HG02678 (cell line): ENCODE results near the gene IRF1.
A peak's percentile ranks its signal among the peaks of the same experiment; 100 is the strongest.
"Not testable (repeated sequence)": the region's sequence is repeated elsewhere in the genome, so short reads cannot be mapped to it uniquely, and the experiment has no call there.

Experiments
- ATAC-seq: cut with Tn5 transposase; IDR thresholded peaks from one replicate; pipeline ENCODE4 v1.9.1; 2021; ENCODE audit warnings: mild to moderate bottlenecking, moderate library complexity; ENCODE audit not compliant: unreplicated experiment

IRF1 gene, protein sequence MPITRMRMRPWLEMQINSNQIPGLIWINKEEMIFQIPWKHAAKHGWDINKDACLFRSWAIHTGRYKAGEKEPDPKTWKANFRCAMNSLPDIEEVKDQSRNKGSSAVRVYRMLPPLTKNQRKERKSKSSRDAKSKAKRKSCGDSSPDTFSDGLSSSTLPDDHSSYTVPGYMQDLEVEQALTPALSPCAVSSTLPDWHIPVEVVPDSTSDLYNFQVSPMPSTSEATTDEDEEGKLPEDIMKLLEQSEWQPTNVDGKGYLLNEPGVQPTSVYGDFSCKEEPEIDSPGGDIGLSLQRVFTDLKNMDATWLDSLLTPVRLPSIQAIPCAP

DNA sequence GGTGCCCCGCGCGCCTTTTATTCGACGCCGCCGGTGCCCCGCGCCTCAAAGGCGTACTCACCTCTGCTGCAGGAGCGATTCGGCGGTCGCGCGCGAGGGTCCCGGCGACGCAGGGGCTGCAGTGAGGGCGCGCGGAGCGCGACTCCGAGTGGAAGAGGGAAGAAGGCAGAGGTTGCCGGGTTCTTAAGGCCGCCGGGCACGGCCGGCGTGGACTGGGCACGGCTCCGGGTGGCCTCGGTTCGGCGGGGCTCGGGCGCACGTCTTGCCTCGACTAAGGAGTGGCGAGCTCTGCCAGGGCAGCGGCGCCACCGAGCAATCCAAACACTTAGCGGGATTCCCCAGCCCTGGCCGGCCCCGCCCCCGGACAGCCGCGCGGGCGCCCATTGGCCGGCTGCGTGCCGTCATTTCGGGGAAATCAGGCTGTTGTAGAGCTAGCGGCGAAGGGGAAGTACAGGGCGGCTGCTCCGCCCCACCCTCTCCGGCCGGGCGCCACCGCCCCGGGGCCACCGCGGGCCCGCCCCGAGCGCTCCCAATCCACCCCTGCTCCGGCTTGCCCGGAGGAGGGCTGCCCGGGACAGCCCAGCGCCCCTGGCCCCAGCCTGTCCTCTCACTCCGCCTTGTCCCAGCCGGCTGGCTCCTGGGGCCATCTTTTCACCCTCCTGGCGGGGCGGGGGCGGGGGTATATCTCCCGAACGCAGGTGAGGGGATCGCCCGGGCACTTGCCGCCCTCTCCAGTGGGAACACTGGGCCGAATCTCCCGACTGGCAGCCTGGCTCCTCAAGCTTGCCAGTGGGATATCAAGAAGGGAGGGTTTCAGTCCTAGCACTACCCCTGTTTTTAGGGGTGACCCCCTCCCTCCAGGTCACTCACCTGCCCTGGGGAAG, at the start of gene IRF1:
Gene IRF1, minus strand, starts transcription at position 290 of the 884 bp plus-strand sequence. CDS start 1,295 bp downstream, outside the sequence.
- ATAC-seq: peak; percentile 78

DNA sequence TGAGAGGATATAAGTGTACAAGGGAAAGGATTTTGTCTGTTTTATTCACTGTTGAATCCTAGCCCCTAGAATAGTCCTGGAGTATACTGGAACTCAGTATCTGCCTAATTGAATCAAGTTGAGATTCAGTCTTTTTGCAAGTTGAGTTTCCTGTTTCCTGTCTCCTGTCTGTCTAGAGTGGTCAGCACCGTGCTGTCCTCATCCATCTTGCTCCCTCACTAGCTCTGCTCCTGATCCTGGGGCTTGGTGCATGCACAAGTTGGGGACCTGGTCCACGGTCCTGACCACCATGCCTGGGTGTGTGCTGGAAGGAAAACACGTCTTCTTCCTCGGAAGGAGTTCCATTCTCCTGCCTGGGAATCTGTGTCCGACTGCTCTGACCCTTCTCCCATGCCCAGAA, 49.6 kb upstream of the IRF1 start:
- no peak for ATAC-seq

DNA sequence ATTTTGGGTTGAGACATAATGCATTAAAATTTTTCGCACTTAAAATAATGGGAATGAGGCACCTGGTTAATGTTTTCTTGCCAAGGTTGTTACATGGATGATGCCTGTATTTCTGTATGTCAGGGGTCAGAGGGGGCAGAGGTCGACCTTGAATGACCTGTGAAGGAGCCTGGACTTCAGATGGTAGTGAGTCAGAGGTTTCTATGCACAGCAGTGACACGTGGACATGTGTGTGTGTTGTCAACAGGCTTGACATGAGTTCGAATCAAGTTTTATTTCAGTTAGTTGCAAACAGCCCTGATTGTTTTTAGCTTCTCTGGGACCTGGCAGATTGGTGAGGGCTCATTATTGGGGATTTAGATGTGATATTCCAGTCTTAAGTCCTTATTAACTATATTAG, 49.1 kb upstream of the IRF1 start:
- ATAC-seq: no peak

DNA sequence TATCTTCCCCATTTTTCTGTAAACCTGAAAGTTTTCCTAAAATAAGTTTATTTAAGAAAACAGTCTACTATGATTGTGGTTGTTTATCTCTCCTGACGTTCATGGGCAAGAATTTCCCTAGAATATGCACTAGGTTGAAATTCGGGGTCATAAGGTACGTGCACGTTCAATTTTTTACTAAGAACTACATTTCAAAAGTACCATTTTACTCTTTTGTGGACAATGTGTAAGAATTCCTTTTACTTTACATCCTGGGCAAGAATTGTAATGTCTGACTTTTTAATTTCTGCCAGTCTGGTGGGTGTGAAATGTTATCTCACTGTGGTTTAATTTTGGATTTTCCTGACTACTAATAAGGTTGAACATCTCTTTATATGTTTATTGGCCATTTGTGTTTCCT, 40.4 kb upstream of the IRF1 start:
- ATAC-seq: no peak

DNA sequence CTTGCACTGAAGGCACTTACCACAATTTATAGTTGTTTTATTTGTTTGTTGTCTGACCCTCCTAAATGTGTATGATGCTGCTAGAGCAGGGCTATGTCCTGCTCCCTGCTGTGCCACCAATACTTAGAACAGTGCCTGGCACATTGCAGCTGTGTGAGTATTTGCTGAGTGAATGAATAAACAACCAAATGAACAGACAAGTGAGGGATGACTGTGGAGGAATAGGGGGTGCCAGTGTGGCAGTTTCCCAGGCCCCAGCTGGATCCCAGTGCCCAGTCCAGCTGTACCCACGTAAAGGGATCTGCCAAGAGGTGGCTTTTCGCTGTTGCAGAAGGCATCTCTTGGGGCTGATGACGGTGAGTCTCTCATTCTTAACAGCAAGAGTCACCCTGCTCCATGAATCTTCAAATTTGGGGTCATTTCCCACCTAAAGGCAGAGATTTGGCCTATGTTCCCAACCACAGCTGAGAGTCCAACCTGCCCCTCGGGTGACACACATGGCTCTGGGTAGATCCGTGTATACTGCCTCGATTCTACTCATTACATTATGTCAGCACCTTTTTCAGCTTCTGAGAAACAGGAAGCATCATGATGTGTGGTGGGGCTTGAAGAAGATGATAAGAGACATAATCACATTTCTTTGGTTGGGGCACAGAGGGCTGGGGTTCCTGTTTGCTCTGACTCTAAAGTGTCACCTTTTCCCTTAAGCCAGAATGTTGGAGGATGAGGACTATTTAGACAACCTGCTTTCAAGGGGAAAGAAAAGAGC, 38.5 kb upstream of the IRF1 start:
- no peak for ATAC-seq

DNA sequence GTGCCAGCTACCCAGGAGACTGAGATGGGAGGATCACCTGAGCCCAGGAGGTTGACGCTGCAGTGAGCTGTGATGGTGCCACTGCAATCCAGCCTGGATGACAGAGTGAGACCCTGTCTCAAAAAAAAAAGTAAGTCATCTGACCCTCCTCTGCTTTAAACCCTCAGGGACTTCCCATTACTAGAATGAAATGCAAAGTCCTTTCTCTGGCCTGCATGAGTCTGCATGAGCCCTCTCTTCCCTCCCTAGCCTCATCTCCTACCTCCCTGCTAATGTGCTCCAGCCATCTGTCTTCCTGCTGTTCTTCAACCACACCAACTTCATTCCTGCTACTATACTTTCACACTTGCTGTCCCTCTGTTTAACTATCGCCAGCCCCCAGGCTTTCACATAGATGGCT, 37.4 kb upstream of the IRF1 start:
- ATAC-seq: no peak

DNA sequence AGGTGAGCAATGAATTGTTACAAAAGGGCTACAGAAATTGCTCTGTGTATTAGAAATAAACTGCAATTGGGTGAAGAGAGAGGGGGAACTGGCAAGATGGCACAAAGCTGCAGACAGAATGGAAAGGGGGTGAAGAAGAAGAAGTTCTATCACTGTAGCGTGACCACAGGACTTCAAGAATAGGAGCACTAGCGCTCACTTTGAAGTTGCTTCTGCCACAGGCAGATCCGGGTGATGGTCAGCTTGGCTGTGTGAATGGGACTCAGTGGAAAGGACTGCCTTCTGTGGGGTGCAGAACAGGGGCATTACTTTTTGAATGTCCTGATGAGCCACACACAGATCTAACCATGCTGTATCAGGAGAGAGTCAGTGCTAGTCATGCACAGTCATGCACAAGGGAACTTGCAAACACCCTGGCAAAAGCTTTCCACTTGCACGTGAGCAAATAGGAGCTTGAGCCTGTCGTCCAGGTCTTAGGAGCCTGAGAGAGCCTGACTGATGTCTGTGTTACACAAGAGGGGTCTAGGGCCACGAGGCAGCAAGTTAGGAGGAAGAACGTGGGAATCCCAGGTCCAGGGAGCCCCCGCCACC, 36.5 kb upstream of the IRF1 start:
- no peak for ATAC-seq

DNA sequence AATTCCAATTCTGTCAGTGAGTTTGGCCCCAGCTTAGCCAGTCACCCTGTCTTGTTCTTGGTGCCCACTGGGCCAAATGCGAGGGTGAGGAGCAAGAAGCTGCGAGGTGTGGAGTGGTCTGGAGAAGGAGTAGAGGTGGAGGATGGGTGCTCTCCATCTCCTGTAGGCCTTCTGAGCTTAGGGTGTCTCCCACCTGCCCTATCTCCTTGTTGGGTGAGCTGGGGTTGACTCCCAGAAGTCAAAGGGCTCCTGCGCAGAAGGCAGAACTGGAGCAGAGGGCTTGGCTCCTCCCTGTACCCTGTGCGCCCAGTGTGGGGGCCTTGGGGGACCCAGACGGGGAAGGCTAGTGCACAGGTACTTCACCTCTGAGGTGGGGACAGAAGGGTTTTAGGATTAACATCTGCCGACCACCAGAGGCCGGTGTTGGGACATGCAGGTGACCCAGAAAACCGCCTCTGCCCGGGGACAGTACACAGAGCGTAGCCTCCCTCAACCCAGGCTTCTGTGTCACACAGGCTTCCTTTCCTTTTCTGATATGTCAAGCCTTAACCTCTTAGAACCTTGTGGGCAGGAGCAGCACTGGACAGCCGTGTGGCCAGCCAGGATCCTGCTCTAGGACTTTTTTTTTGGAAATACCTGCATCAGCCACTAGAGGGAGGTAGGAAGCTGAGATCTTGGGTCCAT, 35.9 kb upstream of the IRF1 start:
- peak; percentile 48 for ATAC-seq

DNA sequence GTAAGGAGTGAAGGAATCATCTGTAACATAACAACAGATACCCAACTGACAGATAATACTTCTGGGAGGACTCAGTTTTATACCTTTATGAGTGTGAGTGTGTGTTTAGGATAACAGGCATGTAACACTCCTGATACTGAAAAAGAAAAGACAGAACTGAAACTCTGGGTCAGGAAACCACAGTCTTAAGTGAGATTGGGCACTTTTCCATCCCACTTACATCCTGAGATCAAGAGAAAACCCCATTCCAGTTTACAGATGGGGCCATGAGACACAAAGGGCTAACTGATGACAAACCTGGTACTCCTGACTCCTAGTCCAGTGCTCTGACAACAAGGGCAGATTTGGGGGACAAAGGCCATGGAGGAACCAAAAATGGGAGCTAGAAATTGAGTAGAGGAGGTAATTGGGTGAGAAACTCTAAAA, 34.7 kb upstream of the IRF1 start:
- peak; percentile 80 for ATAC-seq

DNA sequence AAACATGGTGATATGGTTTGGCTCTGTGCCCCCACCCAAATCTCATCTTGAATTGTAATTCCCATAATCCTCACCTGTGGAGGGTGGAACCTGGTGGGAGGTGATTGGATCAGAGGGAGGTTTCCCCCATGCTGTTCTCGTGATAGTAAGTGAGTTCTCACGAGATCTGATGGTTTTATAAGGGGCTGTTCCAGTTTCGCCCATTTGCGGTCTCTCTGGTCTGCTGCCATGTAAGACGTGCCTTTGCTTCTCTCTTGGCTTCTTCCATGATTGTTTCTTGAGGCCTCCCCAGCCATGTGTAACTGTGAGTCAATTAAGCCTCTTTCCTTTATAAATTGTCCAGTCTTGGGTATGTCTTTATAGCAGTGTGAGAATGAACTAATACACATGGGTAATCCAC, 34.3 kb upstream of the IRF1 start:
- ATAC-seq: not testable (repeated sequence)

DNA sequence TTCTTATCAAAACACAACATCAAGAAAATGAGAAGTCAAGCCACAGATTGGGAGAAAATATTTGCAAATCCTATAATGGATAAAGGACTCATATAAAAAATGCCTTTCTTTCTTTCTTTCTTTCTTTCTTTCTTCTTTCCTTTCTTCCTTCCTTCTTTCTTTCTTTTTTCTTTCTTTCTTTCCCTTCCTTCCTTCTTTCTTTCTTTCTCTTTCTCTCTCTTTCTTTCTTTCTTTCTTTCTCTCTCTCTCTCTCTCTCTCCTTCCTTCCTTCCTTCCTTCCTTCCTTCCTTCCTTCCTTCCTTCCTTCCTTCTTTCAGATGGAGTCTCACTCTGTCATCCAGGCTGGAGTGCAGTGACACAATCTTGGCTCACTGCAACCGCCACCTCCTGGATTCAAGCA, 31.5 kb upstream of the IRF1 start:
- ATAC-seq: not testable (repeated sequence)

DNA sequence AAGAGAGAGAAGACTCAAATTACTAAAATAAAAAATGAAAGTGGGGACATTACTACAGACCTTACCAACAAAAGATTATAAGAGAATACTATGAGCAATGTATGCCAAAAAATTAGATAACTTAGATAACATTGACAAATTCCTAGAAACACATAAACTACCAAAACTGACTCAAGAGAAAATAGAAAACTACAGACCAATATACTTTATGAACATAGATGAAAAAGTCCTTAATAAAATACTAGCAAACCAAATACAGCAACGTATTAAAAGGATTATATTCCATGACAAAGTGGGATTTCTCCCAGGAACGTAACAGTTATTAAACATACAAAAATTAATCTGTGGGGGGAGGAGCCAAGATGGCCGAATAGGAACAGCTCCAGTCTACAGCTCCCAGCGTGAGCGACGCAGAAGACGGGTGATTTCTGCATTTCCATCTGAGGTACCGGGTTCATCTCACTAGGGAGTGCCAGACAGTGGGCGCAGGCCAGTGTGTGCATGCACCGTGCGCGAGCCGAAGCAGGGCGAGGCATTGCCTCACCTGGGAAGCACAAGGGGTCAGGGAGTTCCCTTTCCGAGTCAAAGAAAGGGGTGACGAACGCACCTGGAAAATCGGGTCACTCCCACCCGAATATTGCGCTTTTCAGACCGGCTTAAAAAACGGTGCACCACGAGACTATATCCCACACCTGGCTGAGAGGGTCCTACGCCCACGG, 23.2 kb upstream of the IRF1 start:
- not testable (repeated sequence) for ATAC-seq

DNA sequence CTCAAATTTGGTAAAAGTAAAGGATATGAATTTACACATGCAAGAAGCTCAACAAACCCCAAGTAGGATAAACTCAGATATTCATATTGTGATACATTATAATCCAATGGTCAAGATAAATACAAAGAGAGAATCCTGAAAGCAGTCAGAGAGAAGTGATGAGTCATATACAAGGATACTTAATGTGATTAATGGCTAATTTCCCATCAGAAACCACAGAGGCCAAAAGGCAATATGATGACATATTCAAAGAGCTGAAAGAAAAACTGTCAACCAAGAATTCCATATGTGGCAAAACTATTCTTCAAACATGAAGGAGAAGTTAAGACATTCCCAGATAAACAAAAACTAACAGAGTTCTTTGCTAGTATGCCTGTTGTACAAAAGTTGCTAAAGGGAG, 19.5 kb upstream of the IRF1 start:
- ATAC-seq: no peak

DNA sequence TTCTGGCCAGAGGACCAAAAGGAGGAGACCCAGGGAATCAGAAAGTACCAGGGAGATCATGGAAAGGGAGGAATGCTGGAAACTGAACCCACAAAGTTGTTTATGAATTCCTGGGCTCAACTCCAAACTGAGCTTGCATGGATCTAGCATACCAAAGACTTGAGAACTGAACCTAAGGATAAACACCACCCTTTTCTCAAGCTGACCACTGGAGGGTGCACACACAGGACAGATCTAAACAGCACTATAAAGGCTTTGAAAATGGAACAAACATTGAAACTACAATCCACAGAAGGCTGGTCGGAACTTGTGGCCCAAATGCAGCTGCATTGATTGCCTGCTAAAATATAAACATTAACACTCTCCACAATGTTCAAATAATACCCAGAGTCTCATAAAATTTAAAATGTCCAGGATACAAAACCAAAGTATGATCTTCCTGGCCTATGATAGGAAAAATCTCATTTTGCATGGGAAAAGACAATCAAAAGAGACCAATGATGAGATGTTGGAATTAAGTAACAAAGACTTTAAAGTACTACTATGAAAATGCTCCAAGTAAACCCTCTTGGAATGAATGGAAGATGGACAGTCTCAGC, 15.6 kb upstream of the IRF1 start:
- peak; percentile 70 for ATAC-seq

DNA sequence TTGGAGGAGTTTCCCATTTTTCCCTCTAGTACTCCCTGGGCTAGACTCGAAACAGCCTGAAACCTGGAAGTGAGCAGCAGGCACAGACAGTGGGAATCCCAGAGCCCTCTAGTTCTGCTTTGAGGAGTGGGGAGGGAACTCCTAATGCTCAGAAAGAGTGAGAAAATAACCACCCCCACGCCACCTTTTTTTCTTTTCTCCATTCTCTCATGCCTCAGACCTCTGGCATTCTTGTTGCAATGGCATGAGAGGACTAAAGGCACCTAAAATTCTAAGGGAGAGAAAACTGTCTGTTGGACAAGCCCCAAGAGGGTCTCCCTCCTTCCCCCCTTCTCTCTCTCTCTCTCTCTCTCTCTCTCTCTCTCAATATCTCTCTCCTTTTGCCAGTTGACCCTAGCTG, 15.1 kb upstream of the IRF1 start:
- no peak for ATAC-seq

DNA sequence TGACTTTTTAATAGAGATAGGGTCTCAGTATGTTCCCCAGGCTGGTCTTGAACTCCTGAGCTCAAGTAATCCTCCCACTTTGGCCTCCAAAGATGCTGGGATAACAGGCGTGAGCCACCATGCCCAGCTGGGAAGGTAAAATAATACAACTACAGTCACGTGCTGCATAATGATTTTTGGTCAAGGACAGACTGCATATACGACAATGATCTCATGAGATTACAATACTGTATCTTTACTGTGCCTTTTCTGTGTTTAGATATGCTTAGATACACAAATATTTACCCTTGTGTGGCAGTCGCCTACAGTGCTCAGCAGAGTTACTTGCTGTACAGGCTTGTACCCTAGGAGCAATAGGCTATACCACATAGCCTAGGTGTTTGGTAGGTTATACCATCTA, 14.2 kb upstream of the IRF1 start:
- ATAC-seq: no peak

DNA sequence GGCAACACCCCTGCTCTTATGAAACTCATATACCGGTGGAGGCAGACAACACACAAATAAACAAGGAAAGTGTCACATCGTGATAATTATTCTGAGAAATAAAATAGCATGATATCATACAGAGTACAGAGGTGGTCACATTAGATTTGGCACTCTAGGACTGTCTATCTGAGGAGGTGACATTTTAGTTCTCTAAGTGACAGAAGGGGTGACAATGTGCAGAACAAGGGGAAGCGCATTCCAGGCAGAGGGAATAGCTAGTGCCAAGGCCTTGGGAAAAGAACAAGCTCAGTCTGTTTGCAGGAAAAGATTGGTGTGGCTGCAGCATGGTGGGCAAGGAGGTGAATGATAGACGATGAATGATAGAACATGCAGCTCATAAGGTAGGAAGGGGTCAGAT, 12.7 kb upstream of the IRF1 start:
- ATAC-seq: no peak

DNA sequence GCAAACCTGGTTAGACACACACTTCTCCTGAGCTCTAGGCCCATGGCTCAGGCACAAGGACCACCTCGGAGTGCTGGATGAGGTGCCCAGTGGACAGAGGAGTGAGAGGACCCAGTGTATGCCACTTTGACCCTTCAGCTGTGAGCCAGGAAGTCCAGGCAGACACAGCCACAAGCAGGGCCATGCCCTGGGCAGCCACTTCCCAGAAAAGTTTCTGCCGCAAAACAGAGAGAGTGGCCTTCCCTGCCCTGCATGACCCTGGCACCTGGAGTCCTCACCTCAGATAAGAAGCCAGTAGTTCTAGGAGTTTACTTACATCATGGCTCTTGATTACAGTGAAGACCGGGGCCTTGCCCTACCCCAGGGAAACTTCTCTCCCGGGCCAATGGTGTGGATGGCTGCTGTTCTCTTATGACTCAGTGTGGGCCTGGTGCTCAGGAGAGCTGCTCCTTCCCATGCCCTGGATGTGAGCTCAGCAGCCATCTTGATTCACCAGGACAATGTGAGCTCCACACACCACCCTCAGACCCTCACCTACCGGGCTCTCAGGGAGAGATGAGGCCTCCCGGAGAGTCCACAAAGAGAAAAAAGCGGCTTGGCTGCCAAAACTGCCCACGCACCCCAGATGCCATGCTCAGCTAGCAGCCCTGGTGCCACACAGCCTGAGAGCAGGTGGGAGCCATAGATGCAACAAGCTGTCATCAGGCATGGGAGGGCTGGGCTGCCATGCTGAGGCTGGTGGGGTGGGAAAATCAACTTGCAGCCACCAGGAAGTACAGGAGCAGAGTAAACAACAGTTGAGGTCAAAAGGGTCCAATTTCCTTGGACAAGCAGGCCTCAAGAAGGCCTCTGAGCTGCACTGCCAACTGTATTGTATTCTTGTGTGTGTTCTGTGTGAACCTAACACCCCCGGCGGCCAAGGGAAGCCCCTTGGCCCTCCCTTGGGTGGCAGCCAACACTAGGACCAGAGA, 11.7 kb upstream of the IRF1 start:
- ATAC-seq: no peak
